Inflammatory macrophage treated with lipopolysaccharide for 4 hours (primary cell): ENCODE data around the gene PHF20.
"Not testable (repeated sequence)": the region's sequence is repeated elsewhere in the genome, so short reads cannot be mapped to it uniquely, and the experiment has no call there.

ENCODE experiments used
- DNase-seq: peaks from one replicate; pipeline ENCODE4 v3.0.0-alpha.2; 2020

Gene PHF20

GRCh38 chr20:35739294-35740163, 32.3 kb upstream of the PHF20 start:
- DNase-seq = peak; percentile 62

- DNase-seq = peak; percentile 100
These were observed 29.7 kb upstream of the PHF20 start, which contains the start of gene RBM39 for GRCh38 chr20:35741892-35742740. Gene RBM39 (minus strand): TSS chr20:35742260. CDS start chr20:35740874, 1,386 bp downstream.

DNA sequence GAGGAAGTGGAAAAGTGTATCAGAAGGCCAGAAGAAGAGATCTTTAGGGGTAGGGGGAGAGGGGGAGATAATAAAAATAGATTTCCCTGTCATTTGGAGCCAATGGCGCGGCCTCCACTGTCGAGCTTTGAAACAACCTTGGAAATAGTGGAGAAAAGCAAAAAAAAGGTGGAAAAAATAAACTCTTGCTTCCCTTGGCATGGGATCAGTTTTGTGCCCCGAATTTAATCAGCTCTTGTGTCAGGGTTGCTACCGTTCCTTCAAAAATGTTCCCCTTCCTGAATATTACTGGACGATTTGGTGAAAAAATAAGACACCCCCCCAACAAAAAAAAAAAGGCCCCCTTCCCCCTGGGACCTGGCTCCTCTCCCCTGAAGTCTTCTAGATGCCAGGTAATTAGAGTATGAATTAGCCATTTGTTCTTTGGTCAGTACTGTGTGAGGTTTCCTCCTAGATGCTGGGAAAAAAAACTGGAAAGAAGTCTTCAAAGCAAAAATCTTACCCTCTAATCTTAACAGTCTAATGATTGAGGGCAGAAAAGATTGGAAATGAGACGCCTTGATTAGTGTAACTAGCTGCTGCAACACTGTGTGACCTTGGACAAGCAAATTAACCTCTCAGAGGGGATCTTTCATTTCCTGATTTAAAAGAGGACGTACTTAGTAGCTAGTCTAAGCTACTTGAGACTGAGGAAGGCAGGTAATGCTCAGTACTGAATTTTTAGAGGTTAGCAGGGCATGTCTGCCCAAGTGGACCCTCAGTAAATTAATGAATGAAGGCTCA, 28.9 kb upstream of the PHF20 start:
- DNase-seq = peak; percentile 78

DNA sequence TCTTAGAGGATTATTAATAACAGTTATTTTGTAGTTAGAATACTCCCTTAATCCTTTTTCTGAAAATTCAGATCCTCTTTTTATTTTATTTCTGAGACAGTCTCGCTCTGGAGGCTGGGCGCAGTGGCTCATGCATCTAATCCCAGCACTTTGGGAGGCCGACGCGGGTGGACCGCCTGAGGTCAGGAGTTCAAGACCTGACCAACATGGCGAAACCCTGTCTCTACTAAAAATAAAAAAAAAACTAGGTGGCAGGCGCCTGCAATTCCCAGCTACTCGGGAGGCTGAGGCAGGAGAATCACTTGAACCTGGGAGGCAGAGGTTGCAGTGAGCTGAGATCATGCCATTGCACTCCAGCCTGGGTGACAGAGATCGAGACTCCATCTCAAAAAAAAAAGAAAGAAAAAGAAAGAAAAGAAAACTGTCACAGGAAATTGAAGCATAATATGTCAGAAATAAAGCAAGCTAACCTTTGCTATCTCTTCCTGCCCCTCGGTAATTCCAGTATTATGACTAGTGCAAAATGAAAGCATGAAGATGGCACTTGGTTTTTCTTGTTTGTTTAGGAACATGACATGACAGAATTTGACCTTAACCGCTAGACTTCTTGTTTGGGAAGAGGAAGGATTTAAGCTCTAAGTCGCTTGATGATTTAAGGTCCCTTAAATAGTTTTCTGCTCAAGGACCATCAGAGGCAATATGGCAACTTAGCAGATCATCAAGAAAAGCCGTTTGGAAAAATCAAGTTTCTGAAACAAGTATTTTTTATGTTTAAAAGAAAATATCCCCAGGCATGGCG, 27.9 kb upstream of the PHF20 start:
- DNase-seq = peak; percentile 85

DNA sequence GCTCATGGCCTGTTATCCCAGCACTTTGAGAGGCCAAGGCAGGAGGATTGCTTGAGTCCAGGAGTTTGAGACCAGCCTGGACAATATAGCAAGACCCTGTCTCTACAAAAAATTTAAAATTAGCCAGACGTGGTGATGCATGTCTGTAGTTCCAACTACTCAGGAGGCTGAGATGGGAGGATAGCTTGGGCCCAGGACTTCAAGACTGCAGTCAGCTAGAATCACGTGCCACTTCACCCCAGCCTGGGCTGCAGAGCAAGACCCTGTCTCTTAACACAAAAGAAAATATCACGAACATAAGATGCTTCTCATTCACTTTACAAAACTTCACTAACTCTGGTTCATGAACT, 27.3 kb upstream of the PHF20 start:
- not testable (repeated sequence) for DNase-seq

- DNase-seq = no peak
These were observed 21.2 kb upstream of the PHF20 start for GRCh38 chr20:35750611-35751010.

GRCh38 chr20:35756404-35756803, 15.4 kb upstream of the PHF20 start:
- no peak for DNase-seq

DNA sequence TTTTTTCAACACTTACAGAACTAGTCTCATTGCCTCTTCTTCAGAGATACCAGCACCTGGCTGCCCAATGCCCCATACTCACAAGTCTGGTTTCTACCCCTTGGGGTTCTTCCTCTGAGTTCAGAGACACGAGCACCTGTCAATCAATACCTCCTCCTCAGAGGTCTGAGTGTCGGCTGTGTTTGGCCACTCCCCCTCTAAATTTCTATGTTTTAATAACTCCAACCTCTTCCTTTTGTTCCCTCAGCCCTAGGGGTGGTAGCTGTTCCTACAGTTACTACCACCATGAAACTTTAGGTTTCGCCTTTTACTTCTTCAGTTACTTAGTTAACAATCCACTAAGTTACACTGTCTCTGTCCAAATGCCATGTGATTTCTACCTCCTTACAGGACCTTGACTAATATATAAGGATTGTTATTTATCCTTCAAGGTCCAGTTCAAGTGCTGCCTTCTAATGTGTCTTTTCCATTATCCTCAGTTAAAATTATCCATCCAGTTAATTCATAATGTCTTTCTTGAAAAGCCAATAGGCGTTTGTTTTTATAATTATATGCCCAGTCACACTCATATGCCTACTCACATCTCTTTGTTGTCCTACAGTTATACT, 14.6 kb upstream of the PHF20 start:
- DNase-seq = no peak

- DNase-seq = not testable (repeated sequence)
These were observed 10.3 kb upstream of the PHF20 start for GRCh38 chr20:35761548-35761947.

- DNase-seq = no peak
These were observed 9.4 kb upstream of the PHF20 start for GRCh38 chr20:35762461-35762860.

DNA sequence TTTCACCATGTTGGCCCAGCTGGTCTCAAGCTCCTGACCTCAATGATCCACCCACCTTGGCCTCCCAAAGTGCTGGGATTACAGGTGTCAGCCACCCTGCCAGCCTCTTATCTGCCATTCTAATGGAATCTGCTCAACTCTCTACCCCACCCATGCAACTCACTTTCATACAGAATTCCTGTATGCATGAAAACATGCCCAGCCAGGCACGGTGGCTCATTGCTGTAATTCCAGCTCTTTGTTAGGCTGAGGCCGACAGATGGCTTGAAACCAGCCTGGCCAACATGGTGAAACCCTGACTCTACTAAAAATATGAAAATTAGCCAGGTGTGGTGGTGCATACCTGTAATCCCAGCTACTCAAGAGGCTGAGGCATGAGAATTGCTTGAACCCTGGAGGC, 6.9 kb upstream of the PHF20 start:
- DNase-seq = not testable (repeated sequence)

DNA sequence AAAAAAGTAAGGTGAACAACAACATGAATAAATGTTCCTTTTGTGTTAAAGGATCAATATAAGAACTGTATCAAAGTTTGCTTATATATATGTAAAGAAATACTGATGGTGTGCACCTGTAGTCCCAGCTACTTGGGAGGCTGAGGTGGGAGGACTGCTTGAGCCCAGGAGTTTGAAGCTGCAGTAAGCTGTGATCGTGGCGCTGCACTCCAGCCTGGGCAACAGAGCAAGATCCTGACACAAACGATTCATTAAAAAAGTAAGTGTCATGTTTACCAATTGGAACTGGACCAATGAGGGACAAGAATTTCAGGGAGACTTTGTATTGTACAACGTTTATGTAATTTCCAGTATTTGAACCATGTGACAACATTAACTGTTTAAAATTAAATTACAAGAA, 5.0 kb upstream of the PHF20 start:
- no peak for DNase-seq

GRCh38 chr20:35767683-35768481, 3.9 kb upstream of the PHF20 start:
- DNase-seq = peak; percentile 80

DNA sequence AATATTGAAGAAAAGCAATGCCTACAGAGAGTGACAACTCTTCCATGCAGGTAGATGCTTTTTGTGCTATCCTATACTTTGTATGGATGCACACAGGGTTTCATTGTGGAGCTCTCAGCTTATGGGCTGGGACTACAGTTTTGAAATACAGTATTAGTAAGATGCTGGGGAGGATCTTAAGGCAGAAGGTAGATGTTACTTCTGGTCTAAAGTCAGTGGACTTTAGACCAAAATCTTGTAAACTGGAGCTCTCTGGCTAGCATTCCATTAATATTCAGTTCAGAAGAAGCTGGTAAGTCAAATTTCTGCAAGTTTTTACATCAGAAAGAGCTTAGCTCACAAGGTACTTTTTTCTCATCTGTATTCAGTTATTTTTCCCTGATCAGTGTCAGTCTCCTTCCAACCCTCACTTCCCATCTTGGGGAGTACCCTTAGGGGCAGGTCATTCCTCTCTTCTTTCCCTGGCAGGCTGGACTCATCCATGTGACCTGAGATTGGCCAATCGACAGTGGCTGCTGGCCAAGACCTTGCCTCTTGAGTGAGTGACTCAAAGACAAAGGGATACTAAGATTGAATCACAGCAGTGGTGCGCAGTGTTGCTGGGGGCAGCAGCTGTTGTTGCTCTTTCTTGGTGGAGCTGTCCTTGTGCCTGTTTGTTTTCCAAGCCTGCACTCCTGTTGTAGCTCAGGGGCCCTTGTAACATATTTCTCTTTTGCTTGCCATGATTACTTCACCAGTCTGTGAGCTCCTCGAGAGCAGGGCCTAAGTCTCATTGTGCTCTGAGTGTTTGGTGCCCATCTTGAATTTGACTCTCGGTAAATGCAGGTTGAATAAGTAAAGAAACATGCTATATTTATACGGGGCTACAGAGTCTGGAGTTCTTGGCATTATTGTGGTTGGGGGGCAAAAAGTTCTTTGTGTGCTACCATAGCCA, 2.8 kb upstream of the PHF20 start:
- DNase-seq = peak; percentile 95

- no peak for DNase-seq
These were observed 487 bp upstream of the PHF20 start for GRCh38 chr20:35771367-35771688.

- peak; percentile 22 for DNase-seq
These were observed 796 bp downstream of the PHF20 start for GRCh38 chr20:35772563-35773058.

- DNase-seq = peak; percentile 86
These were observed 1.4 kb downstream of the PHF20 start for GRCh38 chr20:35773154-35773751.

- no peak for DNase-seq
These were observed 2.6 kb downstream of the PHF20 start for GRCh38 chr20:35774391-35774790.

DNA sequence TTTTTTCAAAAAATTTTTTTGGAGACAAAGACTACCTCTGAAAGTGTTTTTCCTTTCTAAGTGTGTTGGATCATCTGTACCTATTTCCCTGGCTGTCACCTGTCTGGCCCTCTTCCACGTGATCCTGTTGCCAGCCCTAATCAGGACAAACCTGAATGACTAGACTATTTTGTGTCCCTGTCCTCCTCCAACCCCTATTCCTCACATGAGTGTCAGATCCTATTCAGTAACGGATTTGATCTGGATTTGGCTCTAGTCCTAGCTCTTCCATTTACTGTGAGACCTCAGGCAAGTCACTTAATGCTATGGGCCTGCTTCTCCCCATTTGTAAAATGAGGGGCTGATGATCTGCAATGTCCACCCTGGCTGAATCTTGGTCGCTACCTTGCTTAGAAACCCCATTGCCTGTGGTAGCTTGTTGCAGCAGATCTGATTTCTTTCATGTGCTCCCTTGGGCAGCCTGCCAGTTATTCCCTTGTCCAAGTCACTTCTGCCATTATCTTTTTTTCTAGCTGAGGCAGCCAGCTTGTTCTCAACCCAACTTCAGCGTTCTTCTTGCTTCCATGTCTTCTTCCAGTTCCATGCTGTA, 4.8 kb downstream of the PHF20 start:
- DNase-seq = no peak
